GM10266 (cell line): ENCODE data around the gene SRP14.

Experiments used
- DNase-seq: peaks from one replicate; pipeline ENCODE4 v3.0.0; 2012; ENCODE audit errors: extremely low spot score
- TF ChIP-seq, protein P1 (sequence below): IDR thresholded peaks from 2 replicates; pipeline ENCODE4 v1.5.1; 2012; ENCODE audit warnings: mild to moderate bottlenecking, low read depth; ENCODE audit not compliant: control insufficient read depth, insufficient read depth; ENCODE audit errors: missing control alignments

Gene SRP14

DNA sequence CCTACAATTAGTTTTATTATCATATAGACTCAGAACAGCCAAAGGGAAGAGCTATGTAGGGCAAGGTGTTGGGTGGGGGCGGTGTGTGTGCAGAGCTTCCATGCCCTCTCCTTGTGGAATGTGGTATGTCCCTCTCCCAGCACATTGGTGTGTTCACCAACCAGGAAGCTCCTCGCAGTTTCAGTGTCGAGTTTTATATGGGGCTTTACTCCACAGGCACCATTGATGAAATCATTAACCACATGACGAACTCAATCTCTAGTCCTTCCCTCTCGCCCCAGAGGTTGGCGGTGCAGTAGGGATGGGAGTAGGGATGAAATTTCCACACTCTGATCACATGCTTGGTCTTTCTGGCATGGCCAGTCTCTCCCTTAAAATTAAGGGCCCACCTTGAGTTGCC lies 13.6 kb upstream of the SRP14 start:
- TF ChIP-seq, protein P1, sequence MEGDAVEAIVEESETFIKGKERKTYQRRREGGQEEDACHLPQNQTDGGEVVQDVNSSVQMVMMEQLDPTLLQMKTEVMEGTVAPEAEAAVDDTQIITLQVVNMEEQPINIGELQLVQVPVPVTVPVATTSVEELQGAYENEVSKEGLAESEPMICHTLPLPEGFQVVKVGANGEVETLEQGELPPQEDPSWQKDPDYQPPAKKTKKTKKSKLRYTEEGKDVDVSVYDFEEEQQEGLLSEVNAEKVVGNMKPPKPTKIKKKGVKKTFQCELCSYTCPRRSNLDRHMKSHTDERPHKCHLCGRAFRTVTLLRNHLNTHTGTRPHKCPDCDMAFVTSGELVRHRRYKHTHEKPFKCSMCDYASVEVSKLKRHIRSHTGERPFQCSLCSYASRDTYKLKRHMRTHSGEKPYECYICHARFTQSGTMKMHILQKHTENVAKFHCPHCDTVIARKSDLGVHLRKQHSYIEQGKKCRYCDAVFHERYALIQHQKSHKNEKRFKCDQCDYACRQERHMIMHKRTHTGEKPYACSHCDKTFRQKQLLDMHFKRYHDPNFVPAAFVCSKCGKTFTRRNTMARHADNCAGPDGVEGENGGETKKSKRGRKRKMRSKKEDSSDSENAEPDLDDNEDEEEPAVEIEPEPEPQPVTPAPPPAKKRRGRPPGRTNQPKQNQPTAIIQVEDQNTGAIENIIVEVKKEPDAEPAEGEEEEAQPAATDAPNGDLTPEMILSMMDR = no peak
- DNase-seq = no peak

DNA sequence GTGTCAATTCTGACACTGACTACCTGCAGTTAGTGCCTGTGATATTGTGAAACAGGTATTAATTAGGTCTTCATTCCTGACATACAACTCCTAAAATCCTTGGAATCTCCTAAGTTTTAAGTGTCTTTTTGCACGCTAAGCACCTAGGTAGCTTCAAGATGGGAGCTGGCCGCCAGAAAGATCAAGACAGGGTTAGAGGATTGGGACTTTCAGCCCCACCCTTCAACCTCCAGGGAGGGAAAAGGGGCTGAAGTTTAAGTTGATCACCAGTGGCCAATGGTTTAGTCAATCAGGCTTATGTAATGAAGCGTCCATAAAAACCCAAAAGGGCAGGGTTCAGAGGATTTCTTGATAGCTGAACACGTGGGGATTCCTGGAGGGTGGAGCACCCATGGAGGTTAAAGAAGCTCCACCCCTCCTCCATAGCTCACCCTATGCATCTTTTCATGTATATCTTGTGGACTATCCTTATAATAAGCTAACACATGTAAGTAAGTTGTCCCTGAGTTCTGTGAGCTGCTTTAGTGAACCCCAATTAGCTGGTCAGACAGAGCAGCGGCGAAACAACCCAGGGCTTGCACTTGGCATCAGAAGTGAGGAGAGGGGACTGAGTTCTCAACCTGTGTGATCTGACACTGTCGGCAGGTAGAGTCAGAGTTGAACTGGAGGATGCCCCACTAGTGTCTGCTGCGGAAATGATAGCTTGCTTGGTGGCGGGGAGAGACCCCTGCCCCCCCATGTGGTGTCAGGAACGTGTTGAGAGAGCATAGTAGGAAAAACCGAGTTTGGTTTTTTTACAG lies 12.8 kb upstream of the SRP14 start:
- no peak for DNase-seq
- TF ChIP-seq, protein P1 = no peak

DNA sequence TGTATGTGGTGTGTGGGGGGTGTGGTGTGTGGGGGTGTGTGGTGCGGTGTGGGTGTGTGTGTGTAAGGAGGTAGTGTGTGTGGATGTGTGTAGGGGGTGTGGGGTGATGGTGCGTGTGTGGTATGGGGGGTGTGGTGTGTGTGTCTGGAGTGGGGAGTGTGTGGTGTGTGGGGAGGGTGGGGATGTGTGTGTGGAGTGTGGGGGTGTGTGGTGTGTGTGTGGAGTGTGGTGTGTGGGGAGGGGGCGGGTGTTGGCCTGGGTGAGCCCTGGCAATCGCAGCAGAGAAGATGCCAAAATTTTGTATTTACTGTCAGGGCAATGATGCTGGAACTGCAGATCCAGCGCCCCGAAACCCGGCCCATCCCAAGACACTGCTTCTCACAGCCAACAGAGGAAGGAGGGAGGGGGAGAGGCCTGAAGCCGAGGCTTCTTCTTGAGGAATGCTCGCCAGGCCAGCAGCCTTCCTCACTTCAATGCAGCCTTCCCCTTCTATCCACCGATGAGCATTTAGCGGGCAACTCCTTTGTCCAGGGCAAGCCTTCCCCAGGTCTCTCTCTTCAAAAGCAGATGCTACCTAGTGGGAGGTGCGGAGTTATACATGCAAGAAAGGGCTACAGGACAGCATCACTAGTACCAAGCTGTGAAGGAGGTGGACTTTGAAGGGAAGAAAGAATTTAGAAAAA lies 11.9 kb upstream of the SRP14 start:
- DNase-seq = no peak
- TF ChIP-seq, protein P1 = no peak

DNA sequence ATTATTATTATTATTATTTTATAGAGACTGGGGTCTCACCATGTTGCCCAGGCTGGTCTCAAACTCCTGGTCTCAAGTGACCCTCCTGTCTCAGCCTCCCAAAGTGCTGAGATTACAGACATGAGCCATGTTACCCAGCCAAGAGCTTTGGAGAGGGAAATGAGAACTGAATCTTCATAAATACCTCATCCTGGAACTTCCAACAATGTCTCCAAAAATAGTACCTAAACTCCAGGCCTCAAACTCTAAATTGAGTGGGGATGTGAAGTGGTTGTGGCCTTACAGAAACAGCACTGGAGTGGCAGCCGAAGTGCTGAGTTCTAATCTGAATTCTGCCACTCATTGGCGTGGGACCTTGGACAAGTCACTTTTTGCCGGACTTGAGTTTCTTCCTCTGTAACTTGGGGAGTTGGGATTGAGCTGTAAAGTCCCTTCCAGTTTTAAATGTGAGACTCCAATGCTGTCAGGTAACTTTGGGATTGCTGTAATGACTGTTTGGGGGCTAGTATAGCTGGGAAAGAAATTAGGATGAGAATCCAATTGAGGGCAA lies 10.0 kb upstream of the SRP14 start:
- TF ChIP-seq, protein P1 = no peak
- no peak for DNase-seq

DNA sequence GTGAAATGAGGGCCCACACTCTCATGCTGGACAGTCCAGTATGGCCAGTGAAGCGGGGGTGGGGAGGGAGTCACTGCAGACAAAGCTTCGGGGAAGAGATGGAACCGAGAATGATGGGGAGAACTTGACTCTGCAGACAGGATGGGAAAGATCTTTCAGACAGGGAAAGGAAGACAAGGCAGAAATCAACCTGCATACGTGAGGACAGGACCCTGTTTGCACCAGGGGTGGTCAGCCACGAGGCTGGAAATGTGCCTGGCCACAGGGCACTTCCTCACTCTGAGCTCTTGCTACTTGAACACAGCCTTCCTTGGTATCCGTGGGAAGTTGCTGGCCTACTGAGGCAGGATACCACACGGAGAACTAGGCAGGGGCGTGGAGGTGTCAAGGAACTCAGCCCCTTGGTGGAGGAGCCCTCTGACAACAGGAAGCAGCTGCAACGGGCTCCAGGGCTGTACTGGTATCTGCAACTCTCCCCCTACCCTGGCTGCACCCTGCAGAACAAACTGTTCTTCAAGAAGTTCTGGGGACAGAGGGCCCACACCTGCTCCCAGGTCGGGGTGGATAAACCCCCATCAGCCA lies 9.3 kb upstream of the SRP14 start:
- TF ChIP-seq, protein P1 = no peak
- no peak for DNase-seq

DNA sequence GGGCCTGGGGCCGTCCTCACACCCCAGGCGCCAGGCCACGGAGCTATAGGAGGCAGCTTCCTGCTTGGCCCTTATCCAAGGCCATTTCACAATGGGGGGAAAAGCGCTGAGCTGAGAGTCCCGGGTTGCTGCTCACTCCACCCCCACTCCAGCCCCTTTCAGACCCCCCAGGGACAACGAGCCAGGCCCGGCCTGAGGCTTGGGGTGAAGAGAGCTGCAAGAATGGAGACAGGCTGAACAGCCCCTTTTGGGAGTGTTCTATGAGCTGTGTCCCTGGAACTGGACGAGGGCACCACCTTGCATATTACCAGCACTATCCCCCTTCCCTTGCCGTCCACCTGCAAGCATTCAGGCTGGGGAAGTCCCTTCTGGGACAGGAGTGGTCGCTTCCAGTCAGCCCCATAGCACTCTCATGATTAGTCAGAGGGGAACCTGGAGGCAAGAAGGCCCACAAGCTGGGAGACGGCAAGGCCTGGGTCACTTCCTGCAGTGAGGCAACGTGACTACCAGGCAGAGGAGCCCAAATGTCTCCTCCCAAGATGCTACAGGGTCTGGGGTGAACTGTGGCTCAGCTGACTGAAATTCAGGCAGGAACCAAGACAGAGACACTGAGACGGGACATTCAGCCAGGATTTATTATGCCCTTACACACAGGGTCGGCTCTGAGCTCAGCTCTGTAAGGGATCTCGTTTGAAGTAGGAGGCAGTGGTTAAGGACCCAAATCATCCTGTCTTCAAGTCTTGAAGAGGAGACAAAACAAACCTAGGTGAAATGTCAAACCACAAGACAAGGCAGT lies 8.6 kb upstream of the SRP14 start:
- peak; percentile 79 for DNase-seq
- TF ChIP-seq, protein P1 = no peak
